Measurements from ENCODE around the gene PPP1R26.

Gene PPP1R26

GRCh38 chr9:135463140-135463539, 16.4 kb upstream of the PPP1R26 start:
- Histone ChIP-seq H3K36me3 (ENCODE audit: control insufficient read depth, insufficient read depth, low read length) (no peaks in the 10 kb centered on the region), H3K4me3 (ENCODE audit: low read depth, low read length) (no peak overlapping the region), H3K9me3 (ENCODE audit: control insufficient read depth, insufficient read depth, low read depth, low read length) (no peaks in the 10 kb centered on the region), H3K27ac (ENCODE audit: low read depth, low read length) (no peak overlapping the region), H3K4me1 (ENCODE audit: control insufficient read depth, insufficient read depth, low read length) (peaks cover 4% of the 10 kb centered on the region; the same call in 1 of the 2 replicates), H3K27me3 (ENCODE audit: control insufficient read depth, insufficient read depth, low read length) (no peaks in the 10 kb centered on the region), H3K9ac (ENCODE audit: low read length) (no peak overlapping the region)

GRCh38 chr9:135464181-135464580, 15.4 kb upstream of the PPP1R26 start:
- Histone ChIP-seq H3K4me1 (ENCODE audit: control insufficient read depth, insufficient read depth, low read length) (peaks cover 14% of the 10 kb centered on the region; the same call in 1 of the 2 replicates), H3K9ac (ENCODE audit: low read length) (no peak overlapping the region), H3K4me3 (ENCODE audit: low read depth, low read length) (no peak overlapping the region), H3K36me3 (ENCODE audit: control insufficient read depth, insufficient read depth, low read length) (no peaks in the 10 kb centered on the region), H3K27ac (ENCODE audit: low read depth, low read length) (no peak overlapping the region), H3K27me3 (ENCODE audit: control insufficient read depth, insufficient read depth, low read length) (no peaks in the 10 kb centered on the region), H3K9me3 (ENCODE audit: control insufficient read depth, insufficient read depth, low read depth, low read length) (no peaks in the 10 kb centered on the region)

DNA sequence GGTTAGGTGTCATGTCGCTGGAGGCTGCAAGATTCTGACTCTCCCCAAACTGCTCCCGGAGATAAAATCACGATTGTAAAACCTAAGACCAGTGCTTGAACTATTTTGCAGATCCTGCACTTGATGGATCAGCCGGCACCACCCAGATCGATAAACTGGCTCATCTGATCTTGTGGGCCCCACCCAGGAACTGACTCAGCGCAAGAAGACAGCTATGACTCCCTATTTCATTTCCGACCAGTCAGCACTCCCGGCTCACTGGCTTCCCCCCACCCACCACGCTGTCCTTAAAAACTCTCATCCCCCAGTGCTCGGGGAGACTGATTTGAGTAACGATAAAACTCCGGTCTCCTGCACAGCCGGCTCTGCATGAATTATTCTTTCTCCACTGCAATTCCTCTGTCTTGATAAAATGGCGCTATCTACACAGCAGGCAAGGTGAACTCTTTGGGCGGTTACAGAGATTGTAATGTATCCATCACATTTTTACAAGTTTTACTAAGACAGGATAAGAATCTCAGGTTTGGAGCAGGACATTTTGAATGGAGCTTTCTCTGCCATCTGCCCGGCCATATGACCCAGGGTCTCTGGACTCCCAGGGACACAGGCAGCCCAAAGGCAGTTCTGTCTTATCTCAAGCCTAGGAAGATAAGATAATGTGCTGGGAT, 10.6 kb upstream of the PPP1R26 start:
- Histone ChIP-seq H3K27me3 (ENCODE audit: control insufficient read depth, insufficient read depth, low read length) (no peaks in the 10 kb centered on the region), H3K9ac (ENCODE audit: low read length) (no peak overlapping the region), H3K9me3 (ENCODE audit: control insufficient read depth, insufficient read depth, low read depth, low read length) (no peaks in the 10 kb centered on the region), H3K4me1 (ENCODE audit: control insufficient read depth, insufficient read depth, low read length) (peaks cover 25% of the 10 kb centered on the region), H3K36me3 (ENCODE audit: control insufficient read depth, insufficient read depth, low read length) (no peaks in the 10 kb centered on the region), H3K4me3 (ENCODE audit: low read depth, low read length) (no peak overlapping the region), H3K27ac (ENCODE audit: low read depth, low read length) (no peak overlapping the region)

- no peak overlapping the region for H3K27ac ChIP-seq (ENCODE audit: low read depth, low read length)
- H3K9ac ChIP-seq (ENCODE audit: low read length) = no peak overlapping the region
Measured at GRCh38 chr9:135471791-135472640, 7.6 kb upstream of the PPP1R26 start.

DNA sequence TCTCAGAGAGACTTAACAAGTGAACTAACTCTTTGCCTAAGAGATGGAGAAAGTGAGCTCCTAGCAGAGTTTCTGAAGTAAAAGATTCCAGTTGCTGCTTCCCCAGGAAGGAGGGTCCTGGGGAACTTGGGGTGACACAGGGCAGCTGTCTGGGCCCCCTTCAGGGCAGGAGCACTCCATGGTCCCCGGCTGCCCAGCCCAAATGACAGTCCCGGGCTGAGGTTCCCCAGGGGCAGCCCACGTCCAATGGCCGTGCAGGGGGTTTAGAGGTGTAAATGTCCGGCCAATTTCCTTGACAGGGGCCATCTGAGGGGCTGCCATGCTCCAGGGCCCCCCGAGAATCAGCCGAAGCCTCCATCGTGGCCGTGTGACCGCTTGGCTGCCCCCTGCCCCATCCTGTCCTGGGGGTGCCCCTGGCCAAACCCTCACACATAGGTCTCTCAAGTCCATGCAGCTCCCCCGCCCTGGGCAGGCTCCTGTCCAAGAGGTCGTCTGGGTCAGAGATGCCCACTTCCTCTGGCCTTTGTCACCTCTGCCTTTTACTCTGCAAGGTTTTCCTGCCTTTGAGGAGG, 5.5 kb upstream of the PPP1R26 start:
- peaks cover 21% of the 10 kb centered on the region for H3K4me1 ChIP-seq (ENCODE audit: control insufficient read depth, insufficient read depth, low read length)
- no peaks in the 10 kb centered on the region for H3K36me3 ChIP-seq (ENCODE audit: control insufficient read depth, insufficient read depth, low read length)
- no peak overlapping the region for H3K4me3 ChIP-seq (ENCODE audit: low read depth, low read length)
- H3K27ac ChIP-seq (ENCODE audit: low read depth, low read length) = no peak overlapping the region
- H3K9me3 ChIP-seq (ENCODE audit: control insufficient read depth, insufficient read depth, low read depth, low read length) = no peaks in the 10 kb centered on the region
- no peaks in the 10 kb centered on the region for H3K27me3 ChIP-seq (ENCODE audit: control insufficient read depth, insufficient read depth, low read length)
- H3K9ac ChIP-seq (ENCODE audit: low read length) = no peak overlapping the region

More at GRCh38 chr9:135471791-135472640, 7.6 kb upstream of the PPP1R26 start:
- H3K27me3 ChIP-seq (ENCODE audit: control insufficient read depth, insufficient read depth, low read length) = no peaks in the 10 kb centered on the region
- H3K4me3 ChIP-seq (ENCODE audit: low read depth, low read length) = no peak overlapping the region
- H3K36me3 ChIP-seq (ENCODE audit: control insufficient read depth, insufficient read depth, low read length) = no peaks in the 10 kb centered on the region
- H3K4me1 ChIP-seq (ENCODE audit: control insufficient read depth, insufficient read depth, low read length) = peaks cover 31% of the 10 kb centered on the region
- H3K9me3 ChIP-seq (ENCODE audit: control insufficient read depth, insufficient read depth, low read depth, low read length) = no peaks in the 10 kb centered on the region

- Histone ChIP-seq H3K27me3 (ENCODE audit: control insufficient read depth, insufficient read depth, low read length) (no peaks in the 10 kb centered on the region), H3K4me1 (ENCODE audit: control insufficient read depth, insufficient read depth, low read length) (peaks cover 18% of the 10 kb centered on the region), H3K4me3 (ENCODE audit: low read depth, low read length) (no peak overlapping the region), H3K9me3 (ENCODE audit: control insufficient read depth, insufficient read depth, low read depth, low read length) (no peaks in the 10 kb centered on the region), H3K9ac (ENCODE audit: low read length) (no peak overlapping the region), H3K36me3 (ENCODE audit: control insufficient read depth, insufficient read depth, low read length) (no peaks in the 10 kb centered on the region), H3K27ac (ENCODE audit: low read depth, low read length) (no peak overlapping the region)
Measured at GRCh38 chr9:135474915-135475314, 4.7 kb upstream of the PPP1R26 start.

DNA sequence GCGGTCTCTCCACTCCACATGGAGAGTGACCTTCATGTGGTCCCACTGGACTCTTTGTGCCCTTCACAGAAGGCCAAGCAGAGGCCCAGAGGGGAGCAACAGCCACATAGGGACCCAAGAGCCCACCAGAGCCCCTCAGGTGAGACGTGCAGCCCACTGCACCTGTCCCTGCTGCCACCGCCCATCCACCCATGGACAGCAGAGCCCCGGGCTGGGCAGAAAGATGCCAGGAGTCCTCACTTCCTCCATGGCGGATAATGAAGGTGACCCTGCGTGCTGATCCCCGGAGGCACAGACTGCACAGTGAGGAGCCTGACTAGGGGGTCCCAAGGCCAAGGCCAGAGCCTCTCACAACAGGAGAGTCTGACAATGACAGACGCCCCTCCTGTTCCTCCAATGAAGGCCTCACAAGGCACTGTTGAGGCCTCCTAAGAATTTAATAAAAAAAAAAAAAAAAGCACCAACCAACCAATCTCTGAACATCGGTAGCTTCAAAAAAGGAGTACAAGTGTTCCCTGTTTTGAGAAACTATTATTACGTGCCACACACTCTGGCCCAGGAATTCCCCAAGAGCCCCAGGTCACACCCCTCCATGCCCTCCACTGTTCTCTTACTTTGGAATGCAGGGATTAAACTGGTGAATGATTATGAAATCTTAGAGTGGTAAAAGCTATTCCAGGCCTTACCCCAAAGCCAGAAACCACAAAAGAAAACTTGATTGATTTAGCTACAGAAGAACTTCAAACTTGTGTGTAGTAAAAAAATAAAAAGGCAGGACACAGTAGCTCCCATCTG, 2.8 kb upstream of the PPP1R26 start:
- Histone ChIP-seq H3K9ac (ENCODE audit: low read length) (no peak overlapping the region), H3K4me3 (ENCODE audit: low read depth, low read length) (no peak overlapping the region), H3K27ac (ENCODE audit: low read depth, low read length) (no peak overlapping the region), H3K9me3 (ENCODE audit: control insufficient read depth, insufficient read depth, low read depth, low read length) (no peaks in the 10 kb centered on the region), H3K36me3 (ENCODE audit: control insufficient read depth, insufficient read depth, low read length) (no peaks in the 10 kb centered on the region), H3K4me1 (ENCODE audit: control insufficient read depth, insufficient read depth, low read length) (peaks cover 17% of the 10 kb centered on the region), H3K27me3 (ENCODE audit: control insufficient read depth, insufficient read depth, low read length) (no peaks in the 10 kb centered on the region)

DNA sequence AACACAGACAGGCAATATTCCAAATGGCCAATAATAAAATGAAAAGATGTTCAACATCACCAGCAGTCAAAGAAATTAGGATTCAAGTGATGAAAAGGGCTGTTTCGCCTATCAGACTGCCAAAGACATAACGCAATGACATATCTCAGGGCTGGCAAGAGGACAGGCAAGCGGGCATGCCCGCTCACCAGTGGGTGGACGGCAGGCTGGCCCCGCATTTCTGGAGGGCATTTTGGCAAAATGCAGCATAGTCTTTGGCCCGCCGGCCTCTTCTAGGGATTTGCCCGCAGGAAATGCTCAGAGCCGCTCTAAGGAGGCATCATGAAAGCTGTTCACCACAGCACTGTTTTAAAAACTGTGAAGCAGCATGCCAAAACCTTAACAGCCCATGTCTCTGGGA, 1.4 kb upstream of the PPP1R26 start:
- peaks cover 12% of the 10 kb centered on the region for H3K4me1 ChIP-seq (ENCODE audit: control insufficient read depth, insufficient read depth, low read length)
- H3K4me3 ChIP-seq (ENCODE audit: low read depth, low read length) = peak overlapping the region; percentile 55; the same call in 1 of the 2 replicates
- no peaks in the 10 kb centered on the region for H3K9me3 ChIP-seq (ENCODE audit: control insufficient read depth, insufficient read depth, low read depth, low read length)
- H3K27ac ChIP-seq (ENCODE audit: low read depth, low read length) = no peak overlapping the region
- no peaks in the 10 kb centered on the region for H3K27me3 ChIP-seq (ENCODE audit: control insufficient read depth, insufficient read depth, low read length)
- H3K9ac ChIP-seq (ENCODE audit: low read length) = no peak overlapping the region
- H3K36me3 ChIP-seq (ENCODE audit: control insufficient read depth, insufficient read depth, low read length) = peaks cover under 1% of the 10 kb centered on the region; the same call in 1 of the 2 replicates

GRCh38 chr9:135478829-135479468, 633 bp upstream of the PPP1R26 start:
- Histone ChIP-seq H3K36me3 (ENCODE audit: control insufficient read depth, insufficient read depth, low read length) (peaks cover 8% of the 10 kb centered on the region), H3K27ac (ENCODE audit: low read depth, low read length) (no peak overlapping the region), H3K4me3 (ENCODE audit: low read depth, low read length) (peak overlapping the region; percentile 55), H3K9ac (ENCODE audit: low read length) (peak overlapping the region; percentile 2), H3K9me3 (ENCODE audit: control insufficient read depth, insufficient read depth, low read depth, low read length) (no peaks in the 10 kb centered on the region), H3K4me1 (ENCODE audit: control insufficient read depth, insufficient read depth, low read length) (peaks cover 12% of the 10 kb centered on the region), H3K27me3 (ENCODE audit: control insufficient read depth, insufficient read depth, low read length) (no peaks in the 10 kb centered on the region)
